LNCaP clone FGC (cell line): Measurements from ENCODE around the gene TRANK1.
"Not testable (repeated sequence)": the region's sequence is repeated elsewhere in the genome, so short reads cannot be mapped to it uniquely, and the experiment has no call there.

Experiments
- DNase-seq: peaks from one replicate; pipeline ENCODE4 v3.0.0-alpha.2; 2011; ENCODE audit warnings: low read depth
- H3K4me3 ChIP-seq: 2 replicates; pipeline ENCODE4 v1.5.1; 2011; ENCODE audit warnings: mild to moderate bottlenecking, low read depth, low read length, control low read depth
- TF ChIP-seq, protein P1 (sequence below): IDR thresholded peaks from 2 replicates; pipeline ENCODE4 v1.5.1; 2012; ENCODE audit warnings: mild to moderate bottlenecking; ENCODE audit not compliant: control insufficient read depth, insufficient read depth; ENCODE audit errors: extremely low read depth

TRANK1 gene

DNA sequence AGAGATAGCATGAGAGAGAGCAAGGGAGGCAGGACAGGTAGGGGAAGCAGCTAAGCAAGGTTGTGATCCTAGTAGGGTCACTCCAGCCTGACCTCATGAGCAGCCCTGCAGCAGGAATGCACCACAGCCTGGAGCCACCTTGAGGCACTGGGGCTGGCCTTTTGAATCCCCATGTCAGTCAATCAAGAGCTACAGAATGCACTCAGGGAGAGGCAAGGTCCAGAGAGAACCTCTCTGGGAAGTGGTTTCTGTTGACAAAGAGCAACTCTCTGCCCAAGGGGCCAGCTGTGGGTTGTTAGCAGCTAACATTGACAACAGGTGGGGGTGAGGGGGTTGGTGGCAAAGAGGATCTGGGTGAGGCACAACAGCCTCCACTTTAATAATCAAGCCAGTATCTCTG, 54.6 kb downstream of the TRANK1 start:
- DNase-seq: no peak
- TF ChIP-seq, protein P1, sequence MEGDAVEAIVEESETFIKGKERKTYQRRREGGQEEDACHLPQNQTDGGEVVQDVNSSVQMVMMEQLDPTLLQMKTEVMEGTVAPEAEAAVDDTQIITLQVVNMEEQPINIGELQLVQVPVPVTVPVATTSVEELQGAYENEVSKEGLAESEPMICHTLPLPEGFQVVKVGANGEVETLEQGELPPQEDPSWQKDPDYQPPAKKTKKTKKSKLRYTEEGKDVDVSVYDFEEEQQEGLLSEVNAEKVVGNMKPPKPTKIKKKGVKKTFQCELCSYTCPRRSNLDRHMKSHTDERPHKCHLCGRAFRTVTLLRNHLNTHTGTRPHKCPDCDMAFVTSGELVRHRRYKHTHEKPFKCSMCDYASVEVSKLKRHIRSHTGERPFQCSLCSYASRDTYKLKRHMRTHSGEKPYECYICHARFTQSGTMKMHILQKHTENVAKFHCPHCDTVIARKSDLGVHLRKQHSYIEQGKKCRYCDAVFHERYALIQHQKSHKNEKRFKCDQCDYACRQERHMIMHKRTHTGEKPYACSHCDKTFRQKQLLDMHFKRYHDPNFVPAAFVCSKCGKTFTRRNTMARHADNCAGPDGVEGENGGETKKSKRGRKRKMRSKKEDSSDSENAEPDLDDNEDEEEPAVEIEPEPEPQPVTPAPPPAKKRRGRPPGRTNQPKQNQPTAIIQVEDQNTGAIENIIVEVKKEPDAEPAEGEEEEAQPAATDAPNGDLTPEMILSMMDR: no peak

DNA sequence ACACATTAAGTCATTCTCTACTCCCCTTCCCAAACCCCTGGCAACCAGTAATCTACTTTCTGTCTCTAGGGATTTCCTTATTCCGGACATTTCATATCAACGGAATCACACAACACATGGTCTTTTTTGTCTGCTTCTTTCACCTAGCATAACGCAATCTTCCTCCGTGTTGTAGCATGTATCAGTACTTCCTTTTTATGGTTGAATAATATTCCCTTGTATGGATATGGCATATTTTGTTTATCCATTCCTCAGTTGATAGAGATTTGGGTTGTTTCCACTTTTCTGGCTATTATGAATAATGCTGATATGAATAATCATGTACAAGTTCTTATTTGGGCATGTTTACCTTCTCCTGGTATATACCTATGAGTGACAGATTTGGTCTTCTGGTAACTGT, 63.1 kb downstream of the TRANK1 start:
- no peak for DNase-seq
- no peak overlapping the region for H3K4me3 ChIP-seq
- TF ChIP-seq, protein P1: no peak

More for the DNA sequence above, 54.6 kb downstream of the TRANK1 start:
- H3K4me3 ChIP-seq: no peak overlapping the region

DNA sequence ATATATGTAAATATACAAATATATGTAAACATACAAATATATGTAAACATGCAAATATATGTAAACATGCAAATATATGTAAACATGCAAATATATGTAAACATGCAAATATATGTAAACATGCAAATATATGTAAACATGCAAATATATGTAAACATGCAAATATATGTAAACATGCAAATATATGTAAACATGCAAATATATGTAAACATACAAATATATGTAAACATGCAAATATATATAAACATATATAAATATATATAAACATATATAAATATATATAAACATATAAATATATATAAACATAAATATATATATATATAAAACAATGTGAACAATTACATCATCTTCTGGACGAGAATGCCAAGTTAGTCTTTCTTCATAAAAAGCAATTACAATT, 65.0 kb downstream of the TRANK1 start:
- not testable (repeated sequence) for H3K4me3 ChIP-seq, DNase-seq

DNA sequence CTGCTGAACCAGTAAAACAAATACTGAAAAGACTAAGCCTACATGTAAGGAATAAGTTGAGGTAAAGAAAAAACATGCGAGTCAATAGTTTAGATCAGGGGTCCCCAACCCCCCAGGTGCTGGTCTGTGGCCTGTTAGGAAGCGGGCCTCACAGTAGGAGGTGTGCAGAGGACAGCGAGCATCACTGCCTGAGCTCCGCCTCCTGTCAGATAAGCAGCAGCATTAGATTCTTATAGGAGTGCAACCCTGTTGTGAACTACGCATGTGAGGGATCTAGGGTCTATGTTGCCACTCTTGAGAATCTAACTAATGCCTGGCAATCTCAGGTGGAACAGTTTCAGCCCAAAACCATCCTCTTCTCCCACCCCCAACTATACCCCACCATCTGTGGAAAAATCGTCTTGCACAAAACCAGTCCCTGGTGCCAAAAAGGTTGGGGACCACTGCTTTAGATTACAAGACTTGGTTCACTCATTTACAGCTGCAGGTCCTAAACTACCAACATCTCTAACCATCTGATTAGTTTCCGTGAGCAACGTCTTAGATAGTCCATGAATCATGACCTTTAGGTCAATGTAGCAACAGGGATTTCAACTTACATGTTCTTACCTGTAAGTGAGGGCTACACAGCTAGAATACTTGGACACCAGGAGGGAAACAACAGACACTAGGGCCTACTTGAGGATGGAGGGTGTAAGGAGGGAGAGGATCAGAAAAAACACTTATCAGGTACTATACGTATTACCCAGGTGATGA, 66.7 kb downstream of the TRANK1 start:
- TF ChIP-seq, protein P1: no peak
- no peak for DNase-seq
- no peak overlapping the region for H3K4me3 ChIP-seq

DNA sequence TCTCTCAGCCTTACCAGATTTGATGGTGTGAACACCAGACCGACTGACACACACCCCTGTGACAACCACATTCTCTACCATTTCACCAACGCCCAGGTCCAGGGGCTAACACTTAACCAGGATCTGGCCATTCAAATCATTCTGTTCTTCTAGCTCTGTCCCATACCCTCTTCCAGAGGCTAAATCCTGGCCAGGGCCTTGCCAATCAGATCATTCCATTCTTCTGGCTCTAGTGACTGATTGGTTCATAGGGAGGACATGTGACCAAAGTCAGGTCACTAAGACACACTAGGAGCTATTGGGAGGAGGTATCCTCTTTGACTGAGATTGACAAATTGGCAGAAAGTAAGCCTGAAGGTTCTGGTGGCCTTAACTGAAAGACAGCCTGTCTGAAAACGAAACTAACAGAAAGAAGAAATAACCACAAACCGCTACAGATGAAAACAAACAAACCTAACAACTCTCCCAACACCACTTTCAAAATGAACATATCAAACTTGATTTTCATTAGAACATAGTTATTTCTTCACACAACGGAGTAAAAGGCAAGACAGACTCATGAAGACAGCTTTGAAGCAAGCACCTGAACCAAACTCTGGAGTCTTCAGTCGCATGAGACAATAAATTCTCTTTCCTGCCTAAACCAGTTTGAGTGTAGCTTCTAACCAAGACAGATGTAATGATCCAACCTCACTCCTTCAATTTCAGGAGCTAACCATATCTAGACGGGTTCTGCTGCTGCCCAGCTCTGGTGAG, 68.5 kb downstream of the TRANK1 start:
- TF ChIP-seq, protein P1: no peak
- H3K4me3 ChIP-seq: no peak overlapping the region
- no peak for DNase-seq

DNA sequence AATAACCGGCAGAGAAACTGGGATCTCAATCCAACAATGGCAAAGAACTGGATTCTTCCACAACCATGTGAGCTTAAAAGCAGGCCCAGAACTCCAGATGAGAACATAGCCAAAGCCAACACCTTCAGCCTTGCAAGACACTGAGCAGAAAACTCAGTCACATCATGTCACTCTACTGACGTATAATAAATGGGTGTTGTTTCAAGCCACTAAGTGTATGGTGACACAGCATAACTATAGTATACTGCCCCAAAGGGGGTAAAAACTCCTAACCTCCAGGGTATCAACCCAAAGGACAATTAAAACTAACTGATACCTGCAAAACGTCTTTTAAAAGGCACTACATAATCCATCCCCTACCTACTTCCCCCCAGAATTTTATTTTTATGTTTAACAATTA, 69.5 kb downstream of the TRANK1 start:
- no peak overlapping the region for H3K4me3 ChIP-seq
- TF ChIP-seq, protein P1: no peak
- no peak for DNase-seq

DNA sequence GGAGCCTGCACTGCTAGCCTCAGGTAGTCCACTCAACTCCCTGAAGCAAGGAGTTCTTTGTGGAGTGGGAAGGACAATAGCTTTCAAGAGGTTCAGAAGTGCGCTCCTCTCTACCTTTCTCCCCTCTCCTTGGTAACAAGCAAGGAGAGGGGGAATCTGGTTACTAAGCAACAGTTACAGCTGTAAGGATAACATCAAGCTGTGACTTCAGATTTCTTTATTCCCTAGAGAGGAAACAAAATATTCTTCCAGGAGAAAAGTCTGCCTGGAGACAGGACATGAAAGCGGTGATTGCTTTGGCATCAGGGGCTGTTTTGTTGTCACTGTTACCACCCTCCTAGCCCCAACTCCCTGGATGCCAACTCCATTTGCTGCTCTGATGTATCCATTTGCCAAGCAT, 70.4 kb downstream of the TRANK1 start:
- TF ChIP-seq, protein P1: no peak
- no peak overlapping the region for H3K4me3 ChIP-seq
- DNase-seq: no peak
